DMS114 treated with DMSO at 0.1 percent for 48 hours (cell line): Measurements from ENCODE around the gene C1QL2.
A peak's percentile ranks its signal among the peaks of the same experiment; 100 is the strongest.

ENCODE experiments used
- DNase-seq: peaks from one replicate; lab custom pipeline; 2025; ENCODE audit not compliant: unreplicated experiment; lab: John Stamatoyannopoulos, UW

Gene C1QL2

DNA sequence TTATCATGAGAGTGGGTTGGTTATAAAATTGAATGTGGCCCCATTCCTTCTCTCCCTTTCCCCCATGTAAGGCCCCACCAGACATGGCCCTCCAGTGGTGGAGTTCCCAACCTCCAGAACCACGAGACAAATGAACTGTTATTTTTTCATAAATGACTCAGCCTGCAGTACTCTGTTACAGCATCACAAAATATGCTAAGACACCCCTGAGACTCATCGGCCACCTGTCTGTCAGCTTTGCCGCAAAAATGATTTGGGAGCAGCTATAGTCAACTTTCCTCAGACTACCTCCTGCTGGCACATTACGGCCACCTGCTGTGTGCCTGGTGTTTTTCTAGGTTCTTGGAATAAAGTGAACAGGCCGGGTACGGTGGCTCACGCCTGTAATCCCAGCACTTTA lies 21.4 kb upstream of the C1QL2 start:
- DNase-seq, result no peak

DNA sequence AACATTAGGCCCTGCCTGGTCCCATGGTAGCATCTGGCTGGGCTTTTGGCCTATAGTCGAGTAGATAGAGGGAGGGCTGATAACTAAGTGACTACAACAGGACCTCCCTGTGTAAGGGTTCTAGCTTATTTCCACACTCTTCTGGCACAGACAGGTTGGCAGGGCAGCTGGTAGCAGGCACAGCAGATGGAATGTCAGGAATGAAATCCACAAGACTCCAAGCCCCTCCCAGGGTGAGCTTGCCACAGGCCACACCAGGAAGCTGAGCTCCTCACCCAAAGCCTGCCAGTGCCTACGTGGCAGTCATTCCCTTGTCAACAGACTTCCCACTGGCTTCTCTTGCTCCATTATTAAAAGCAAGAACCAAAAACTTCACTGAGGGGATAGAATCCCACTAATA lies 20.7 kb upstream of the C1QL2 start:
- DNase-seq, result no peak

DNA sequence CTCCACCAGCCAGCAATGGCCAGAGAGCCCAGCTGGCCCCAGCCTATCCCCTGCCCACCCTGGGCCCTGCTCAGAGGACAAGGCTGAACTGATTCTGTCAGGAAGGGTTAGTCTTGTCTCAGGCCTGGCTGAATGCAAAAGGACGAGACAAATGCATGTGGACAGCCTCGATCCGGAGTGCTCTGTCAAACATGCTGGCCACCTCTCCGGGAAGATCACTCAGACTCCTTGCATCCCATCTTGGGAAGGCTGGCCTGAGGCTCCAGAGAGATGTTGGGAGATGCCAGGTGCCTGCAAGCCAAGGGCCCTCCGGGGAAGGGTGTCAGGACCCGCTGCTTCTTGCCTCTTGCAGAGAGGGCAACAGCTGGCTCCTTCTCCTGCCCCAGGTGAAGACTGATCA lies 20.2 kb upstream of the C1QL2 start:
- no peak for DNase-seq

DNA sequence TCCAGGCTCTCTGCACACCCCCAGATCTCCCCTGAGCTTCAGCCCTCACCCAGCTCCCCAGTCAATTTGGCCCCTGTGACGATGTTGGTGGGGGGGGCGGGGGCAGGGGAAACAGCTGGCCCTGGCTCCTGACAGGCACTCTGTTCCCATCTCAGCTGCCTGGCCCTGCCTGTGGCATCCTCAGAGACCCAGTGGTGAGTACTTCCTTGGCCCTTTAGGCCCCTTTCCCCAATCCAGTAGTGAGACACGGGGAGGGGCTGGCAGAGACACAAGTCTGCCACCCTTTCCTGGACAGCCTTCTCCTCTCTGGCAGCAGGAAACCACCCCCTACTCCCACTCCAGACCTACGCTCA lies 19.3 kb upstream of the C1QL2 start:
- DNase-seq, result no peak

DNA sequence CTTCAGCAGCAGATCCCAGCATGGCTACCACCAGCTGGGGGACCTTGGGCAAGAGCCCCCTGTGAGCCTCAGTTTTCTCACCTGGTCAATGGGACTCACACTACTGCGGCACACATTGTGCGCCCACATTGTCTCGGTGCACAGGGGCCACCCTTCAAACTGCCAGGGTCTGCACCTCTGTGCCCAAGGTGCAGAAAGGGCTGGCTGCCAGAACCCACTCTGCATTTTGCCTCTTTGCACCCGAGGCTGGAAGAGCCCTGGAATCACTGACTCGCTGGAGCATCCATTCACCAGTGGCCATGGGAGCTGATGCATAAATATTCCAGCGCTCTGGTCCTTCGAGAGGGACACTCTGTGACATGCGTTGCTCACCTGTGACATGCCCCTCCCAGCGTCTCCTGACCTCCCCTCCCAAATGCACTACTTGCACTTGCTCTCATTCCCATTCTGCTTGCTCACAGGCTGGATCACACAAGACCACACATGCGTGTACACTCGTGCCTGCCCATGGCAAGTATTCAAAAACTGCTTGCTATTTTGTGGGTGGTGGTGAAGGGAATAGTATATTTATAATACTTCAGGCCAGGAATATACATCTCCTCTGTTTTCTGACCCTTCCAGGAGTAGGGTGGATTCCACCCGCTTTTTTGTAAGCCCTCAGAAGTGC lies 18.8 kb upstream of the C1QL2 start:
- DNase-seq, result no peak

DNA sequence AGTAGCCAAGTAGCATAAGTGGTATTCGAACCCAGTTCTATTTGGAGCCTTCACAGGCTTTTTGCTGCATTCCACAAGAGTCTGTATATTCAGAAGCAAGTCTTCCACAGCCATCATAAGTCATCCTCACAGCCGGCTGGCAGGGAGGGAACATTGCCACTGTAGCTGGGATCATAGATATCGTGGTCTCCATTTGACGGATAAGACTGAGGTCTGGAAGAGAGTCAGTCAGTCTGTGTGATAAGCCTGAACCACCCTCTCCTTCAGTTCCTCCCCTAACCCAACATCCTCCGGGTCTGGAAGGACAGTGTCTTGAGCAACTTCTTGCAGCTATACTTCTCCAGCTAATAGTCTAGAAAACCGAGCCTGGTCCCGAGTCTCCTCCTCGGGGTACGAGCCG lies 17.0 kb upstream of the C1QL2 start:
- DNase-seq, result no peak

DNA sequence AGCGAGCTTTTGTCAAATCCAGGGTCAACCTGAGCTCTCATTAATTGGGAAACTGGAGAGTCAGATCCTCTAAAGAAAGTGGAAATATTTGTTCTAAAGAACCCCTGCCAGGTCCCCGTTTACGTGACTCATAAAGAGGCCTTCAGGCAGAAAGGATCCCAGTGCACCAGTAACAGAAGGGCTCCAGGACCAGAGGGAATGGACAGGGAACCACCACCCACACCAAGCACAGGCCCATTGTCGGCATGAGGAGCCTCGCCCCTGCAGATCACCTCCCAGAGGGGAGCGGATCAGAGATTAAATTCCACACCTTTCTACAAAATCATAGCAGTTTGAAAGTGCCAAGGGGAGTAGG lies 16.4 kb upstream of the C1QL2 start:
- no peak for DNase-seq

DNA sequence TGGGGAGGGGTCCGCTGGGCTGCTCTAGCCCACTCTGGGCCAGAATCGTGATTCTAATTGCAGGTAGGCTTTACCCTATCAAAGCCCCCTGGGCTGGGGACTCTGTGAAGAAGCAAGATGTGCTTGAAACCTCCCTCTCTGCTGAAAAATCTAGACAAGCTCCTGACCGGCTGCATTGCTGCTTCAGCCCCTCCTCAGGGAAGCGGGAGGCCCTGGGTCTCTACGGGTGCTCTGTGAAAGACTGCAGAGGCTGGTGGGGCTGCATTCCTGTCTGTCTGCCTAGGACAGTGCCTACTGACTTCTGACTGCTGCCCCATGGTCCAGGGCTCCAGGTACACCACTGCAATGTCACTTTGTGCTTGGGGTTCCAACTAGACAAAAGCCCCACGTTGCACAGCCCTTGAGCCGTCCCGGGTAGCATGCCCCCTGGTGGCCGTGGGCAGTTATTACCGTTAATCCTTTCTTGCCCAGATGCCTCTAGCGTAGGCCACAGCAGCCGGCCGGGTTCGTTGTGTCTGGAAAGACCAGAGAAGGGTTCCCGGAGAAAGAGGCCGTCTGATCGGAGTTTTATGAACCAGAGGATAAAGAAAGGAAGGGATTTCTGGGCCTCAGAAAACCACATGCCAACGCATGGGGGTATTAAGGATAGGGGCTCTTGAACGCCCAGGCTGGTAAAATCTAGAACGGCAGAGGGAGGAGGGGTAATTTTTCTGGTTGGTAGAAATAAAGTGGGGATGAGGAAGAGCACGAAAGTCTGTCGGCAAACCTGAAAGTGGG lies 15.9 kb upstream of the C1QL2 start:
- DNase-seq, result peak; percentile 1

DNA sequence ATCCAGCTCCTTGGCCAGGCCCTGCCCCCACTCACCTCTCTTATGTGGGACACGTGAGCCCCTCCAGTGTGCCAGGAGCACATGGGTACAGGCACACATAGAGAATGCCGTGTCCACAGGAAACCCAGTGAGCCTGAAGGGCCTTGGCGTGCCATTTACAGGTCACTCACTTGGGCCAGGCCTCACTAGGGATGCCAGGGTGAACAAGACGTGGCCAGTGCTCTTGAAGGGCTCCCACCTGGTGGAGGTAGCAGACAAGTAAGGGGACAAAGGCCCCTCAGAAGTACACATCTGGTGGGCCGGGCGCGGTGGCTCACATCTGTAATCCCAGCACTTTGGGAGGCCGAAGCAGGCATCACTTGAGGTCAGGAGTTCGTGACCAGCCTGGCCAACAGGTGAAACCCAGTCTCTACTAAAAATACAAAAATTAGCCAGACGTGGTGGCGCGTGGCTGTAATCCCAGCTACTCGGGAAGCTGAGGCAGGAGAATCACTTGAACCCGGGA lies 15.1 kb upstream of the C1QL2 start:
- no peak for DNase-seq

DNA sequence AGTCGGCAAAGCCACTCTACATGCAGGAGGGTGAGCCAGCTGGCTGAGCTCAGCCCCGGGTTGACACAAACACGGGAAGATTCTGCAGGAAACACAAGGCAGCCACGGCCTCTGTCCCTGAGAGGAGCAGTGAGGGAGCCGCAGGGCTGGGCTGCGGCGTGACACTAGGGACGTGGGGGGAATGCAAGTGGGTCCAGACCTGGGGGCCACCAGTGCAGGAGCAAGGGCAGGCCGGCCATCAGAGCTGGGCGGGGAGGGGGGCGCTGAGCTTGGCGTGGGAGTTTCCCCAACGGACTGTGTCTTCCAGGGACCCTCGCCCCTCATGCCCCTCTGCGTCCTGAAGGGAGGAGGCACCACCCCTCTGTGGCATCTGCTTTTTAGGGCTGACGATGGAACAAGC lies 12.0 kb upstream of the C1QL2 start:
- DNase-seq, result no peak

DNA sequence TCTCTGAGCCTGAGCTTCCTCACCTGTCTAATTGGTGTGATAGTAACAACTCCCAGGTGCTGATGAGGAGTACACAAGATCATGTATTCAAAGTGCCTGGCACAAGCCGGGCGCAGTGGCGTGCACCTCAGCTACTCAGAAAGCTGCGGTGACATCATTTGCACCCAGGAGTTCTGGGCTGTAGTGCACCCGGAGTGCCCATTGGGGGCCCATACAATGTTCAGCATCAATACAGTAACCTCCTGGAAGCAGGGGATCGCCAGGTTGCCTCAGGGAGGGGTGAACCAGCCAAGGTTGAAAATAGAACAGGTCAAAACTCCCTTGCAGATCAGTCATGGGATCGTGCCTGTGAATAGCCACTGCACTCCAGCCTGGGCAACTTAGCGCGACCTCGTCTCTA lies 11.2 kb upstream of the C1QL2 start:
- DNase-seq, result no peak

DNA sequence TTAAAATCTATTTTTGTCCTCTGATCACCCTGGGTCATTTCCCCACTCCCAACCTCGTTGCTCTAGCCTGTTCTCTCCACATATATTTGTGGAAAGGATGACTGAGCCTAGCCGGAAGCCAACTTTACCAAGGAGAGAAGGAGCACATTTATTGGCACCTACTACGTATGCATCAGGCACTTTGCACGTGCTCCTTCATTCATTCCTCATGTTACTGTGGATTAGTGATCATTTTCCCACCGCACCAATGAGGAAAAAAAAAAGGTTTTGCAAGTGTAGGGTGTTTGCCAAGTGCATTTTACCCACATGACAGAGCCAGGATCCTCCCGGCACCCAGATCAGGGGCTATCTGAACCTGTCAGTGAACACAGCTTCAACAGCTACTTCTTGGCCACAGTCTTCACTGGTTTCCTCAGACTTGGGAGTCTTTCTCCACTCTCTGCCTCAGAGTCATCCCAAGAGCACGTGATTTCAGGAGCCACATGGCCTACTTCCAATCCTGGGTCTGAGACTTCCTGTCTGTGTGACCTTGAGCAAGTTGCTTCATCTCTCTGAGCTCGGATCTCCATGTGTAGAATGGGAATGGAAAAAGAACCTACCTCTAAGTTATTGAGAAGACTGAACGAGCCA lies 1.9 kb upstream of the C1QL2 start:
- DNase-seq, result no peak

DNA sequence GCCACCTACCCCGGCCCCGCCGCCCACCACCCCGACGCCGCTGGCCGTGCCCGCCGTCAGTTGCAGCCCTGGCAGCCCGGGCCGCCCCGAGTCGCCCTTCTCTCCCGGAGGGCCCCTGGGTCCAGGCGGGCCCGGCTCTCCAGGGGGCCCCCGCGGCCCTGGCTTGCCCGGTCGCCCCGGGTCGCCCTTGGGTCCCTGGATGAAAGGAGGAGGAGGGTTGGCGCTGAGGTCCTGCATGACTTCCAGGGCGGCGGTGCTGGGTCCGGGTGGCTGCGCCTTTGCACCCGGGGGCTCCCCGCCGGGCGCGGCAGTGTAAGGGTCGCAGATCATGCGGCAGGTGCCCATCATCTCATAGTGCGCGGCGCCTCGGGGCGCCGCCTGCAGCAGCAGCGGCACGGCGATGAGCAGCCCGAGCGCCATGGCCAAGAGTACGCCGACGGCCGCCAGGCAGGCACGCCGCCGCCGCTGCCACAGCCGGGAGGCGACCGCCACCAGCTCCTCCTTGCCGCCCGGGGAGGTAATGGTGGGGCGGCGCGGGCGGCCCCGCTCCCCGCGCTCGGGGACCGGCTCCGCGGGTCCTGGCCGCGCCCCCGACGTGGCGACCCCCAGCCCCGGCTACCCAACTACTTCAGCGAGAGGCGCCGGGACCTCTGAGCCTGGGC lies 570 bp downstream of the C1QL2 start:
- no peak for DNase-seq

DNA sequence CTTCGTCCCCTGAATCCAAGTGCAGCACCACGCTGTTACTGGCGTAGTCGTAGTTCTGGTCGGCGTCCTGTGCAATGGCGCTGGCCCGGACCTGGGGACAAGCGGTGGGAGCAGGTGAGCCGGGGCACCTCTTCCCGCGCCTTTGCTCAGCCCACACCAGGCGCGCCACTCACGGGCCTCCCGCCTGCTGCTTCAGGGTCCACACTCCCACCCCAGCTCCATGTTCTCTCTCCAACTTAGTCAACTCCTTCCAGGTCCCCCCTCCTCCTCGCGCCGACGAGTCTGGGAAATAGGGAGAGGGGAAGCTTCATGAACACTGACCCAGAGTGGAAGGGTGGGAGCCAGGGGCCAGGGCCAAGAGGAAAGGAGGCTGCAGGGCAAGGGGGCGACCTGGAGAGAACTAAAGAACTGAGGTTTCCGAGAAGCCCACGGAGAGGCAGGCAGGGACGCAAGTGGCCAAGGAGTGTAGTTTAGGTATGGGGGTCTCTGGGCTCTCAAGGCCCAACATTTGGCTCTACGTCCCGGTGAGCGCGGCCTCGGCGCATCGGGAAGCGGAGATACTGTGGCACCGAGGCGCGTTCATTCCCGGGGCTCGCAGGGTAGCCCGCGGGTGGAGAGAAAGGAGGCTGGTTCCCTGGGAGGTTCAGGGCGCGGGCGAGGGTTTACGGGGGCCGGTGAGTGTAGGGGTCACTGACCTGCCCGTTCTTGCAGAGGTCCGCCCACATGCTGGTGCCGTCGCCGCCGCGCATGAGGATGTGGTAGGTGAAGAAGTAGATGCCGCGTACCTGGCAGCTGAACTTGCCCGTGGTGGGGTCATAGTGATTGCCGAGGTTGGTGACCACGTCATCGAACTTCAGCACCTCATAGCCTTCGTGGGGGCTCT lies 1.4 kb downstream of the C1QL2 start:
- DNase-seq, result no peak

DNA sequence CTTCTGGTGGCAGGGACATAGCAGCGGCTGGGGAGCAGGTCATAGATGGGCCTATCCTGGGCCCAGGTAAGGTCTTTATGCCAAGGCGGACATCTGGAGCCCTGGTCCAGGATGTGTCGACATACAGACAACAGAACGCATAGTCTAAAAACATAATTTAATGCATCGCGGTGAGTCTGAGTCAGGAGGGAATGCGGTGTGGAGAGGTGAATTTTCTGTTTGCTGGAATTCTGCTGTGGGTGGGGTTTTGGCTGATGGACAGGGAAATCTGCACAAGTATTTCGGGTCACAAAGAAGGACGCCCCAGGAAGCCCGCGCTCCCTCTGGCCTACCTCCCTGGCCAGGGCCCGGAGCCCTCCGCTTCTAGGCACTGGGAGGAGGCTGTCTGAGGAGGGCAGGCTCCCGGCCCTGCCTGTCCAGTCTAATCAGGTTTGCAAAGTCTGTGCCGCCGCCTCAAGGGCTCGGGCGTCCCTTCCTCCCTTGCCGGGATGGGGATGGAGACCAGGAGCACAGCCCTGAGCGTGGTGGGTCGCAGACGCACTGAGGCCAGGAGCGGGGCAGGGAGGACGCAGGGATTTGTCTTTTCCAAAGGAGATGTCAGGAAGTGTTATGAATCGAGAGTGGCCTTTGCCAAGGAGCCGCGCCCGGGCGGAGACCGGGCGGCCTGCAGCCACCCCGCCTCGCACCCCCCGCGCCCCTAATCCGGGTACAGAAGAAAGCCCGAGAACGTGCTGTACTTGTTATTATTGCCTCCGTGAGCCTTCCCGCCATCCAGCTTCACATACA lies 2.3 kb downstream of the C1QL2 start:
- DNase-seq, result no peak

DNA sequence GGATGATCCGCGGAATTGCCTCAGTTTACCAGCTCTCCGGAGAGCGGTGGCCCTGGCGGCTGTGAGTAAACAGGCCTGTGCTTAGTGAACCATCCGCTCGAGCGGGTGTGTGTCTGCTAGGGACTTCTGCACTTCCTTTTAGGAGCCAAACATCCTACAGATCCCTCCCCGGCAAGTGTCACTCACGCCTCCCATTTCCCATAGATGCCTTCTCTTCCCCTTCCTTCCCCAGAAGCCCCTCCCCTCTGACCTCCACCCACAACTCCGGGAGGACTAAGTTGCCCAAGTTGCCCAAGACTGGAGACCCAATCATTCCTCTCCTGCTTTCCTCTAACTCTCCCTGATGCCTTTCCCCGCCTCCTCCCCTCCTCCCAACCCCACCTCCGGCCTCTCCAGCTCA lies 2.9 kb downstream of the C1QL2 start:
- no peak for DNase-seq

DNA sequence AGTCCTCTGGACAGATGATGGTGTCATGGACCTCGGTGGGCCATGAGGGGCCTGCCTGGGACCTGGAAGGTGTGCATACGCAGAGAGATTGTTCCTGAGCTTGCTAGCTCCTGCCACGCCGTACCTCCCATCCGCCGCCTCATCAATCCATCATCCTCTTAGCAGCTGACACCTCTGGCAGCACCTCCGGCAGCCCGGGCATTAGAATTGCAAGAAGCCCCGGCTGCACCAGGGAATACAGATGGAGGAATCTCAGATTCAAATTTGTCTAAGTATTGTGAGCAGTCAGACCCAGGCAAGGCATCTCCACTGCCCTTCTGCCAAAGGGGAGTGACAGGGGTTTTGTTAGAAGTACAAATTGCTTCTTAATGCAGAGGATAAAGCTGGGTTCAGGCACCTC lies 4.5 kb downstream of the C1QL2 start:
- no peak for DNase-seq

DNA sequence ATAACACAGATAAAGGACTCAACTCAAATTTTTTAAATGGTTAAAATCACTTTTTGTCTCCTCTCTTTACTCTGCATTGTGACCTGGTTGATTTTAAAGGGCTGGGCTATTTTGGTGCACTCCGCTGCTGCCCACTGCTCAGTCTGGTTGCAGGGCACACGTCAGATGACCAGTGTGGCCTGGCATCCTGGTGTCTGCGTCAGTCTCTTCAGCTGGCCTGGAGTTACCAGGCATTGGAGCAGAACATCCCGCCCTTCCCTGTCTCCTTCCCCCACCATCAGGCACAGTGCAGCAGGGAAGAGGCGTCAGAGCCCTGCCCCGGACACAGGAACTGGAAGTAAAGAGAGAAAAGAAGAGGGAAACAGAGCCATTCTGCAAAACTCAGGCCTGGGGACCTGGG lies 8.9 kb downstream of the C1QL2 start:
- DNase-seq, result no peak

DNA sequence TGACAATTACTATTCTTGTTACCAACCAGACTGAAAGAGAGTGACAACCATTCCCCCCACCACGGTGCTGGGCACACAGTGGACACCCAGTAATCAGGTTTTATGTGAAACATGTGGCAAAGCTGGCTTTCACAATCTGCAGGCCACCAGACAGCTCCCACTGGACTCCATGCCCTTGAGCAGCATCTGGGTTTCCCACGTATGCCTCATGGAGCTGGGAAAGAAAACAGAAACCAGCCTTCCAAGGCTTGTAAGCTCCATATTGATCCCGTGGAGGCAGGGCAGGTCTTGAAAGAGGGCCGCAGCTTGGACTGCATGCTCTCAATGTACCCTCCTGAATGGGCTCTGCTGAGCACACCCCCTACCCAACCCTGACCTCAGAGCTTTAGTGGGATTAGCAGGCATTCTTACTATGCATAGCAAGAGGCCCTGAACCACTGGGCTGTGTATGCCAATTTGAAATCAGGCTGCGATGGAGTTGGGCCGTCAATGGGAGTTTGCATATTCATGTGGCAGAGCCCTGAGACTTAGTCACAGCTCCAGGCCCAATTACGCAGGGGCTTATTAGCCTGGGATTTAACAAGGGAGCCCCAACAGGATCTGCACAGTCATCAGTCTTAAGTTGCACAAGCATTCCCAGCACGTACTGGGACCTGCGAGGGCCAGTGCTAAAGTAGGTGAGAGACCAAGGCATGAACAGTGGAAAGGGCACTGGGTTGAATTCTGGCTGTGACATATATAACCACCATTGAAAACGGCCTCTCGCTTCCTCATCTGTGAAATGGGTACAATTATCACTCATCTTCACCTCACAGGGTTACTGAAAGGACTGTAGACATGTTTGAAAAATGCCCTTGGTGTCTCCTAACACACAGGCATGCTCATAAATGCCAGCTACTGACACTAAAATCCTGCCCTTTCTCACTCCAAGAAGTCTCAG lies 10.5 kb downstream of the C1QL2 start:
- DNase-seq, result no peak
